ENCODE measurements around the gene NOTCH1.

NOTCH1 gene

DNA sequence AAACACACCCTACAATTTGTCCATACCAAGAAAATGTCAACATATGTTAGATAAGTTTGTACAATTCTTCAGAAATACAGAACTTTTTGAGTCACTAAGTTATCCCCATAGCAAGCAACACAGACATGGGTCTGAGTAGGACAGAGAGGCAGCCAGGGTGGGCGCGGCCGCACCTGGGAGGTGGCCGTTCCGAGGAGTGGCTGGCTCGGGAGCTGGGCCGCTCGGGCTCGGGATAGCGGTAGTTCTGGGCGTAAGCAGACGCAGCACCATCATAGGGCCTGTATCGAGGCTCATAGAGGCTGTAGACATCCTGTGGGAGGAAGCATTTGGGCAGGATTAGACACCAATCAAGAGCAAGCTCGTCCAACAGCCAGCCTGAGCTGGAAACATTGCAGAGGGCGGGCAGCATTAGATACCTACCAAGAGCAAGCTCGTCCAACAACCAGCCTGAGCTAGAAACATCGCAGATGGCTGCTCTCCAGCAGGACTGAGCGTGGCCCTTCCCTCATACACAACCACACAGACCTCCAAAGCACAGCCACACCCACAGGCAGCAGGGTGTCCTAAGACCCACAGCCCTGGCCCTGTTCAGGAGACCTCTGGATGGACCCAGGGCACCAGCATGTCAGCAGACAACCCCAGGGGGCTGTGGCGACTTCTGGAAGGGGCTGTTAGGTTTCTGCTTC is 73.9 kb downstream of the NOTCH1 start:
- no peak for ATAC-seq
- TF ChIP-seq TCF4 (CRISPR knock-in tag; IDR thresholded peaks at IDR 0.05; ENCODE audit: borderline replicate concordance) (no peak), ZC3H10 (CRISPR knock-in tag; IDR thresholded peaks at IDR 0.05) (no peak), ZNF565 (CRISPR knock-in tag; conservative IDR thresholded peaks at IDR 0.05; ENCODE audit: low read depth) (no peak), OSR1 (CRISPR knock-in tag; IDR thresholded peaks at IDR 0.05) (no peak), RARB (CRISPR knock-in tag; IDR thresholded peaks at IDR 0.05) (no peak), ZNF8 (CRISPR knock-in tag; IDR thresholded peaks at IDR 0.05) (no peak), ZFP3 (CRISPR knock-in tag; IDR thresholded peaks at IDR 0.05) (no peak), TOX (CRISPR knock-in tag; IDR thresholded peaks at IDR 0.05; ENCODE audit: borderline replicate concordance) (no peak)
- TF ChIP-seq, protein P1, sequence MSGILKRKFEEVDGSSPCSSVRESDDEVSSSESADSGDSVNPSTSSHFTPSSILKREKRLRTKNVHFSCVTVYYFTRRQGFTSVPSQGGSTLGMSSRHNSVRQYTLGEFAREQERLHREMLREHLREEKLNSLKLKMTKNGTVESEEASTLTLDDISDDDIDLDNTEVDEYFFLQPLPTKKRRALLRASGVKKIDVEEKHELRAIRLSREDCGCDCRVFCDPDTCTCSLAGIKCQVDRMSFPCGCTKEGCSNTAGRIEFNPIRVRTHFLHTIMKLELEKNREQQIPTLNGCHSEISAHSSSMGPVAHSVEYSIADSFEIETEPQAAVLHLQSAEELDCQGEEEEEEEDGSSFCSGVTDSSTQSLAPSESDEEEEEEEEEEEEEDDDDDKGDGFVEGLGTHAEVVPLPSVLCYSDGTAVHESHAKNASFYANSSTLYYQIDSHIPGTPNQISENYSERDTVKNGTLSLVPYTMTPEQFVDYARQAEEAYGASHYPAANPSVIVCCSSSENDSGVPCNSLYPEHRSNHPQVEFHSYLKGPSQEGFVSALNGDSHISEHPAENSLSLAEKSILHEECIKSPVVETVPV (CRISPR knock-in tag; IDR thresholded peaks at IDR 0.05): no peak
- TF ChIP-seq, protein P2, sequence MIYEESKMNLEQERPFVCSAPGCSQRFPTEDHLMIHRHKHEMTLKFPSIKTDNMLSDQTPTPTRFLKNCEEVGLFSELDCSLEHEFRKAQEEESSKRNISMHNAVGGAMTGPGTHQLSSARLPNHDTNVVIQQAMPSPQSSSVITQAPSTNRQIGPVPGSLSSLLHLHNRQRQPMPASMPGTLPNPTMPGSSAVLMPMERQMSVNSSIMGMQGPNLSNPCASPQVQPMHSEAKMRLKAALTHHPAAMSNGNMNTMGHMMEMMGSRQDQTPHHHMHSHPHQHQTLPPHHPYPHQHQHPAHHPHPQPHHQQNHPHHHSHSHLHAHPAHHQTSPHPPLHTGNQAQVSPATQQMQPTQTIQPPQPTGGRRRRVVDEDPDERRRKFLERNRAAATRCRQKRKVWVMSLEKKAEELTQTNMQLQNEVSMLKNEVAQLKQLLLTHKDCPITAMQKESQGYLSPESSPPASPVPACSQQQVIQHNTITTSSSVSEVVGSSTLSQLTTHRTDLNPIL (CRISPR knock-in tag; IDR thresholded peaks at IDR 0.05; ENCODE audit: low read depth): no peak

DNA sequence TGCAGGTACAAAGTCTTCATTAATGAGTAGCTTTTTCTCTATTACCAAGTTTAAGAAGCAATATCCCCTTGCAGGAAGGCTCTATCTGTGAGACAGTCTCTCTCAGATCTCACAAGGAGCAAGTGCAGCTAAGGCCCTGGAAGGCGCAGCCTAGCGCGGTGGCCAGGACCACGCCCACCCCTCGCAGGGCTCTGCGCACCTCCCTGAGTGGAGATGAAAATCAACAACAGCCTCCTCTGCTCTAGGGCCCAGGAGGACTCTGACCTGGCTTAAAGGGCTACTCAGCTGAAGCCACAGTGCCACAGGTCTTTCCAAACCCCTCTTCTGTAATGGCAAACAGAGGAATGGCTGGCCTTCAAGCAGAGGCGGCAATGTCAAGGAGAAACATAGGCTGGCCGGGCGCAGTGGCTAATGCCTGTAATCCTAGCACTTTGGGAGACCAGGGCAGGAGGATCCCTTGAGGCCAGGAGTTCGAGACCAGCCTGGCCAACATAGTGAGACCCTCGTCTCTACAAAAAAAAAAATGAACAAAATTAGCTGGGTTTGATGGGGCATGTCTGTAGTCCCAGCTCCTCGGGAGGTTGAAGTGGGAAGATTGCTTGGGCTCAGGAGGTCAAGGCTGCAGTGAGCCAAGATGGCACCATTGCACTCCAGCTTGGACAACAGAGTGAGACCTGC is 74.9 kb downstream of the NOTCH1 start:
- no peak for ATAC-seq
- TF ChIP-seq, protein P1 (CRISPR knock-in tag; IDR thresholded peaks at IDR 0.05): no peak
- TF ChIP-seq GLIS3 (CRISPR knock-in tag; IDR thresholded peaks at IDR 0.05) (no peak), ESRRG (CRISPR knock-in tag; IDR thresholded peaks at IDR 0.05) (no peak), SNAI2 (CRISPR knock-in tag; IDR thresholded peaks at IDR 0.05) (no peak), ZFP30 (CRISPR knock-in tag; IDR thresholded peaks at IDR 0.05) (no peak), ISL1 (CRISPR knock-in tag; IDR thresholded peaks at IDR 0.05) (no peak), TOX (CRISPR knock-in tag; IDR thresholded peaks at IDR 0.05; ENCODE audit: borderline replicate concordance) (no peak), PPARA (CRISPR knock-in tag; IDR thresholded peaks at IDR 0.05; ENCODE audit: borderline replicate concordance) (no peak), ZNF70 (CRISPR knock-in tag; IDR thresholded peaks at IDR 0.05) (no peak), ARNTL (CRISPR knock-in tag; IDR thresholded peaks at IDR 0.05; ENCODE audit: borderline replicate concordance, low read depth) (no peak), ZNF565 (CRISPR knock-in tag; conservative IDR thresholded peaks at IDR 0.05; ENCODE audit: low read depth) (no peak), ZNF8 (CRISPR knock-in tag; IDR thresholded peaks at IDR 0.05) (no peak), CSDC2 (CRISPR knock-in tag; IDR thresholded peaks at IDR 0.05) (no peak), BACH2 (CRISPR knock-in tag; IDR thresholded peaks at IDR 0.05; ENCODE audit: borderline replicate concordance) (no peak)
- TF ChIP-seq, protein P2 (CRISPR knock-in tag; IDR thresholded peaks at IDR 0.05; ENCODE audit: low read depth): no peak
- TF ChIP-seq, protein P3, sequence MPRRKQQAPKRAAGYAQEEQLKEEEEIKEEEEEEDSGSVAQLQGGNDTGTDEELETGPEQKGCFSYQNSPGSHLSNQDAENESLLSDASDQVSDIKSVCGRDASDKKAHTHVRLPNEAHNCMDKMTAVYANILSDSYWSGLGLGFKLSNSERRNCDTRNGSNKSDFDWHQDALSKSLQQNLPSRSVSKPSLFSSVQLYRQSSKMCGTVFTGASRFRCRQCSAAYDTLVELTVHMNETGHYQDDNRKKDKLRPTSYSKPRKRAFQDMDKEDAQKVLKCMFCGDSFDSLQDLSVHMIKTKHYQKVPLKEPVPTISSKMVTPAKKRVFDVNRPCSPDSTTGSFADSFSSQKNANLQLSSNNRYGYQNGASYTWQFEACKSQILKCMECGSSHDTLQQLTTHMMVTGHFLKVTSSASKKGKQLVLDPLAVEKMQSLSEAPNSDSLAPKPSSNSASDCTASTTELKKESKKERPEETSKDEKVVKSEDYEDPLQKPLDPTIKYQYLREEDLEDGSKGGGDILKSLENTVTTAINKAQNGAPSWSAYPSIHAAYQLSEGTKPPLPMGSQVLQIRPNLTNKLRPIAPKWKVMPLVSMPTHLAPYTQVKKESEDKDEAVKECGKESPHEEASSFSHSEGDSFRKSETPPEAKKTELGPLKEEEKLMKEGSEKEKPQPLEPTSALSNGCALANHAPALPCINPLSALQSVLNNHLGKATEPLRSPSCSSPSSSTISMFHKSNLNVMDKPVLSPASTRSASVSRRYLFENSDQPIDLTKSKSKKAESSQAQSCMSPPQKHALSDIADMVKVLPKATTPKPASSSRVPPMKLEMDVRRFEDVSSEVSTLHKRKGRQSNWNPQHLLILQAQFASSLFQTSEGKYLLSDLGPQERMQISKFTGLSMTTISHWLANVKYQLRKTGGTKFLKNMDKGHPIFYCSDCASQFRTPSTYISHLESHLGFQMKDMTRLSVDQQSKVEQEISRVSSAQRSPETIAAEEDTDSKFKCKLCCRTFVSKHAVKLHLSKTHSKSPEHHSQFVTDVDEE (CRISPR knock-in tag; IDR thresholded peaks at IDR 0.05): no peak
- TF ChIP-seq, protein P4, sequence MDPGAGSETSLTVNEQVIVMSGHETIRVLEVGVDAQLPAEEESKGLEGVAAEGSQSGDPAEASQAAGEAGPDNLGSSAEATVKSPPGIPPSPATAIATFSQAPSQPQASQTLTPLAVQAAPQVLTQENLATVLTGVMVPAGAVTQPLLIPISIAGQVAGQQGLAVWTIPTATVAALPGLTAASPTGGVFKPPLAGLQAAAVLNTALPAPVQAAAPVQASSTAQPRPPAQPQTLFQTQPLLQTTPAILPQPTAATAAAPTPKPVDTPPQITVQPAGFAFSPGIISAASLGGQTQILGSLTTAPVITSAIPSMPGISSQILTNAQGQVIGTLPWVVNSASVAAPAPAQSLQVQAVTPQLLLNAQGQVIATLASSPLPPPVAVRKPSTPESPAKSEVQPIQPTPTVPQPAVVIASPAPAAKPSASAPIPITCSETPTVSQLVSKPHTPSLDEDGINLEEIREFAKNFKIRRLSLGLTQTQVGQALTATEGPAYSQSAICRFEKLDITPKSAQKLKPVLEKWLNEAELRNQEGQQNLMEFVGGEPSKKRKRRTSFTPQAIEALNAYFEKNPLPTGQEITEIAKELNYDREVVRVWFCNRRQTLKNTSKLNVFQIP (CRISPR knock-in tag; IDR thresholded peaks at IDR 0.05; ENCODE audit: borderline replicate concordance, low read depth): no peak
- TF ChIP-seq, protein P5, sequence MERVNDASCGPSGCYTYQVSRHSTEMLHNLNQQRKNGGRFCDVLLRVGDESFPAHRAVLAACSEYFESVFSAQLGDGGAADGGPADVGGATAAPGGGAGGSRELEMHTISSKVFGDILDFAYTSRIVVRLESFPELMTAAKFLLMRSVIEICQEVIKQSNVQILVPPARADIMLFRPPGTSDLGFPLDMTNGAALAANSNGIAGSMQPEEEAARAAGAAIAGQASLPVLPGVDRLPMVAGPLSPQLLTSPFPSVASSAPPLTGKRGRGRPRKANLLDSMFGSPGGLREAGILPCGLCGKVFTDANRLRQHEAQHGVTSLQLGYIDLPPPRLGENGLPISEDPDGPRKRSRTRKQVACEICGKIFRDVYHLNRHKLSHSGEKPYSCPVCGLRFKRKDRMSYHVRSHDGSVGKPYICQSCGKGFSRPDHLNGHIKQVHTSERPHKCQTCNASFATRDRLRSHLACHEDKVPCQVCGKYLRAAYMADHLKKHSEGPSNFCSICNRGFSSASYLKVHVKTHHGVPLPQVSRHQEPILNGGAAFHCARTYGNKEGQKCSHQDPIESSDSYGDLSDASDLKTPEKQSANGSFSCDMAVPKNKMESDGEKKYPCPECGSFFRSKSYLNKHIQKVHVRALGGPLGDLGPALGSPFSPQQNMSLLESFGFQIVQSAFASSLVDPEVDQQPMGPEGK (CRISPR knock-in tag; IDR thresholded peaks at IDR 0.05; ENCODE audit: borderline replicate concordance): no peak

Data from SK-N-SH treated with all-trans-retinoic acid at 6 μM for 48 hours (cell line).